ENCODE results near the gene NECTIN1. TPM values are rescaled to one million over a fixed set of nuclear protein-coding genes. Genes with fewer than 3 reads are reported as not detected.
A peak's percentile ranks its signal among the peaks of the same experiment; 100 is the strongest.
"Not testable (repeated sequence)": the region's sequence is repeated elsewhere in the genome, so short reads cannot be mapped to it uniquely, and the experiment has no call there.

Gene NECTIN1
- total RNA-seq, 1 experiment from 2014 or later, result 19.9 TPM

GRCh38 chr11:119602745-119603373 is 126.1 kb downstream of the NECTIN1 start:
- Histone ChIP-seq H3K9me2 (replicated peaks; ENCODE audit: low read length) (no peaks in the 10 kb centered on the region), H3K36me3 (ENCODE audit: low read depth, low read length) (no peaks in the 10 kb centered on the region), H3K9ac (ENCODE audit: low read length) (no peak overlapping the region), H3K9me3 (ENCODE audit: low read length) (no peaks in the 10 kb centered on the region), H3K4me2 (ENCODE audit: low read length) (no peak overlapping the region), H3K27ac (ENCODE audit: low read length) (no peak overlapping the region), H3K79me2 (ENCODE audit: low read length) (no peaks in the 10 kb centered on the region), H2AFZ (ENCODE audit: low read length) (no peak overlapping the region), H3K4me3 (ENCODE audit: low read length) (no peak overlapping the region), H3F3A (ENCODE audit: low read length, unreplicated experiment) (no peaks in the 10 kb centered on the region), H3K27me3 (ENCODE audit: low read length) (no peaks in the 10 kb centered on the region), H3K4me1 (ENCODE audit: insufficient read depth, low read length) (peaks cover 22% of the 10 kb centered on the region), H4K20me1 (ENCODE audit: low read length) (no peaks in the 10 kb centered on the region)
- ChIA-PET CTCF (no interaction called here), POLR2A (ENCODE audit: unreplicated experiment) (no interaction called here)
- intact Hi-C loops (cut with micrococcal nuclease), result no loop called here
- no peak for ATAC-seq
- BruUV-seq (replicated peaks), result no TSS peak
- DNase-seq, result no peak
- TF ChIP-seq EZH2 (IDR thresholded peaks at IDR 0.05; ENCODE audit: low read length, unreplicated experiment) (no peak), EZH2phosphoT487 (IDR thresholded peaks at IDR 0.05; ENCODE audit: borderline replicate concordance, low read length) (no peak), CTCF (conservative IDR thresholded peaks at IDR 0.05; ENCODE audit: low read depth, low read length) (no peak; the same call in 1 of the 2 replicates)

GRCh38 chr11:119599864-119600541 is 129.0 kb downstream of the NECTIN1 start:
- Histone ChIP-seq H3K36me3 (ENCODE audit: low read depth, low read length) (no peaks in the 10 kb centered on the region), H3K79me2 (ENCODE audit: low read length) (no peaks in the 10 kb centered on the region), H3F3A (ENCODE audit: low read length, unreplicated experiment) (no peaks in the 10 kb centered on the region), H3K27me3 (ENCODE audit: low read length) (no peaks in the 10 kb centered on the region), H3K27ac (ENCODE audit: low read length) (no peak overlapping the region), H3K4me1 (ENCODE audit: insufficient read depth, low read length) (peaks cover 34% of the 10 kb centered on the region), H3K4me3 (ENCODE audit: low read length) (no peak overlapping the region), H3K9me2 (replicated peaks; ENCODE audit: low read length) (no peaks in the 10 kb centered on the region), H4K20me1 (ENCODE audit: low read length) (no peaks in the 10 kb centered on the region), H2AFZ (ENCODE audit: low read length) (no peak overlapping the region), H3K9ac (ENCODE audit: low read length) (no peak overlapping the region), H3K4me2 (ENCODE audit: low read length) (peak overlapping the region; percentile 0; the same call in 1 of the 2 replicates), H3K9me3 (ENCODE audit: low read length) (no peaks in the 10 kb centered on the region)
- POLR2A ChIA-PET (ENCODE audit: unreplicated experiment), result no interaction called here
- CTCF ChIA-PET, result no interaction called here
- intact Hi-C loops (cut with micrococcal nuclease), result loop anchor here (10.0 kb wide), 1 partner anchor 125 kb away; the partner anchor contains the start of gene NECTIN1
- BruUV-seq (replicated peaks), result no TSS peak
- ATAC-seq, result peak; percentile 46
- peak; percentile 67 for DNase-seq
- no peak for TF ChIP-seq EZH2phosphoT487 (IDR thresholded peaks at IDR 0.05; ENCODE audit: borderline replicate concordance, low read length)
- no peak for TF ChIP-seq EZH2 (IDR thresholded peaks at IDR 0.05; ENCODE audit: low read length, unreplicated experiment)
- no peak for TF ChIP-seq CTCF (conservative IDR thresholded peaks at IDR 0.05; ENCODE audit: low read depth, low read length)

GRCh38 chr11:119595941-119596340 is 133.1 kb downstream of the NECTIN1 start:
- H4K20me1 ChIP-seq (ENCODE audit: low read length); H3K4me2 ChIP-seq (ENCODE audit: low read length); CTCF ChIA-PET; H3K79me2 ChIP-seq (ENCODE audit: low read length); H3K27me3 ChIP-seq (ENCODE audit: low read length); H3K9ac ChIP-seq (ENCODE audit: low read length); H3K4me3 ChIP-seq (ENCODE audit: low read length); H3K9me3 ChIP-seq (ENCODE audit: low read length); POLR2A ChIA-PET (ENCODE audit: unreplicated experiment); BruUV-seq (replicated peaks); H3K27ac ChIP-seq (ENCODE audit: low read length); DNase-seq; H3K9me2 ChIP-seq (replicated peaks; ENCODE audit: low read length); ATAC-seq; H2AFZ ChIP-seq (ENCODE audit: low read length); H3K36me3 ChIP-seq (ENCODE audit: low read depth, low read length): not testable (repeated sequence)
- H3K4me1 ChIP-seq (ENCODE audit: insufficient read depth, low read length), result peaks cover 58% of the 10 kb centered on the region
- intact Hi-C loops (cut with micrococcal nuclease), result loop anchor here (2.0 to 10.0 kb wide), 2 partner anchors 19 to 129 kb away; partner anchors contain the start of gene NECTIN1
- H3F3A ChIP-seq (ENCODE audit: low read length, unreplicated experiment), result peaks cover 14% of the 10 kb centered on the region

Data from PC-3 (cell line).